Calu3 (cell line): ENCODE data around the gene SLC9A1. TPM values are rescaled to one million over a fixed set of nuclear protein-coding genes. Genes with fewer than 3 reads are reported as not detected.
A peak's percentile ranks its signal among the peaks of the same experiment; 100 is the strongest.
"Not testable (repeated sequence)": the region's sequence is repeated elsewhere in the genome, so short reads cannot be mapped to it uniquely, and the experiment has no call there.

Source experiments
- BruUV-seq: library from RNA; stranded (reverse); fragments of 400-500 nt; replicated peaks from 2 replicates; lab custom pipeline; 2021; lab: Mats Ljungman, UMichigan
- CTCF ChIA-PET: fragments of 300-600 bp; sonication (Branson Sonifier 250); formaldehyde crosslinking; loops from one replicate; lab custom pipeline; 2022; ENCODE audit warnings: antibody characterized with exemption; lab: Charles Lee
- DNase-seq: peaks from one replicate; pipeline ENCODE4 v3.0.0; 2022
- H3K27ac Mint-ChIP-seq: one replicate; pipeline ENCODE4 v1.8.0; 2022; ENCODE audit warnings: mixed read lengths; ENCODE audit not compliant: unreplicated experiment
- H3K27me3 Mint-ChIP-seq: one replicate; pipeline ENCODE4 v1.8.0; 2022; ENCODE audit warnings: mixed read lengths; ENCODE audit not compliant: unreplicated experiment
- H3K36me3 Mint-ChIP-seq: one replicate; pipeline ENCODE4 v1.8.0; 2022; ENCODE audit warnings: mild to moderate bottlenecking, moderate library complexity, mixed read lengths; ENCODE audit not compliant: insufficient read depth, unreplicated experiment
- H3K4me1 Mint-ChIP-seq: one replicate; pipeline ENCODE4 v1.8.0; 2022; ENCODE audit warnings: mild to moderate bottlenecking, low read depth, mixed read lengths; ENCODE audit not compliant: unreplicated experiment
- H3K4me3 Mint-ChIP-seq: one replicate; pipeline ENCODE4 v1.8.0; 2022; ENCODE audit warnings: mild to moderate bottlenecking, low read depth, moderate library complexity, mixed read lengths; ENCODE audit not compliant: unreplicated experiment
- H3K9me3 Mint-ChIP-seq: one replicate; pipeline ENCODE4 v1.8.0; 2022; ENCODE audit warnings: low read depth, mixed read lengths; ENCODE audit not compliant: unreplicated experiment
- intact Hi-C: fragments of 100-400 bp; cut with micrococcal nuclease; formaldehyde crosslinking; loops from one replicate; pipeline ENCODE4 v1.10.0; 2022; ENCODE audit not compliant: unreplicated experiment
- total RNA-seq: library from RNA; stranded (reverse); gene quantifications from 2 replicates; pipeline ENCODE4 v1.2.3, GENCODE V29; 2022
- TF ChIP-seq, protein P1 (sequence below): fragments of 200-600 bp; IDR thresholded peaks from one replicate; pipeline ENCODE4 v1.8.0; 2022; ENCODE audit warnings: antibody characterized with exemption; ENCODE audit not compliant: unreplicated experiment

SLC9A1 gene
- total RNA-seq, 1 experiment from 2014 or later = 17.4 TPM

DNA sequence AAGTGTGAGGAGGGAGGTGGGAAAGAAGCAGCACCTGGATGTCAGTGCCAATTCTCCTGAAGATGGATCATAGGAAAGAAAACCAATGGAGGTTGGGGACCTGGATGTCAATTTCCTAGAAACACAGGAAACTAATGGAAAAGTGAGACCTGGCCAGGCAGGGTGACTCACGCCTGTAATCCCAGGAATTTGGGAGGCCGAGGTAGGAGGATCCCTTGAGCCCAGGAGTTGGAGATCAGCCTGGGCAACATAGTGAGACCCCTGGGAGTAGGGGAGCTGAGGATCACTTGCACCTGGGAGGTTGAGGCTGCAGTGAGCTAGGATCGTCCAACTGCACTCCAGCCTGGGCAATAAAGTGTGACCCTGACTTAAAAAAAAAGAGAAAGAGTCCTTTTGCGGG, 21.4 kb upstream of the SLC9A1 start:
- Mint-ChIP-seq H3K27ac (no peak overlapping the region), H3K27me3 (no peaks in the 10 kb centered on the region), H3K36me3 (peaks cover 5% of the 10 kb centered on the region), H3K4me3 (no peak overlapping the region), H3K4me1 (no peaks in the 10 kb centered on the region), H3K9me3 (no peaks in the 10 kb centered on the region)
- intact Hi-C loops = no loop called here
- CTCF ChIA-PET = no interaction called here
- no TSS peak for BruUV-seq
- TF ChIP-seq, protein P1, sequence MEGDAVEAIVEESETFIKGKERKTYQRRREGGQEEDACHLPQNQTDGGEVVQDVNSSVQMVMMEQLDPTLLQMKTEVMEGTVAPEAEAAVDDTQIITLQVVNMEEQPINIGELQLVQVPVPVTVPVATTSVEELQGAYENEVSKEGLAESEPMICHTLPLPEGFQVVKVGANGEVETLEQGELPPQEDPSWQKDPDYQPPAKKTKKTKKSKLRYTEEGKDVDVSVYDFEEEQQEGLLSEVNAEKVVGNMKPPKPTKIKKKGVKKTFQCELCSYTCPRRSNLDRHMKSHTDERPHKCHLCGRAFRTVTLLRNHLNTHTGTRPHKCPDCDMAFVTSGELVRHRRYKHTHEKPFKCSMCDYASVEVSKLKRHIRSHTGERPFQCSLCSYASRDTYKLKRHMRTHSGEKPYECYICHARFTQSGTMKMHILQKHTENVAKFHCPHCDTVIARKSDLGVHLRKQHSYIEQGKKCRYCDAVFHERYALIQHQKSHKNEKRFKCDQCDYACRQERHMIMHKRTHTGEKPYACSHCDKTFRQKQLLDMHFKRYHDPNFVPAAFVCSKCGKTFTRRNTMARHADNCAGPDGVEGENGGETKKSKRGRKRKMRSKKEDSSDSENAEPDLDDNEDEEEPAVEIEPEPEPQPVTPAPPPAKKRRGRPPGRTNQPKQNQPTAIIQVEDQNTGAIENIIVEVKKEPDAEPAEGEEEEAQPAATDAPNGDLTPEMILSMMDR = no peak
- no peak for DNase-seq

DNA sequence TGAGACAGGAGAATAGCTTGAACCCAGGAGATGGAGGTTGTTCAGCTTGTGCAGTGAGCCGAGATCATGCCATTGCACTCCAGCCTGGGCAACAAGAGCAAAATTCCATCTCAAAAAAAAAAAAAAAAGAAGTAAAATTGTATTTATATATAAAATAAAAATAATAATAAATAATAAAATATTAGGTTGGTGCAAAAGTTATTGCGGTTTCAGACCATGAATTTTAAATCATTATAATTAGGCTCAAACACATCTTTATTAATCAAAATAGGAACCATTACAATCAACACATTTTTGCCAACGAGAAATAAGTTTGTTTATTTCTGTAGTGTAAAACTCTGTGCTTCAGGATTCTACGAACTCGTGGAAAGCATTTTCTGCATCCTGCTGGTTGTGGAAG, 18.1 kb upstream of the SLC9A1 start:
- BruUV-seq, H3K4me1 Mint-ChIP-seq, intact Hi-C loops, CTCF ChIA-PET, H3K27ac Mint-ChIP-seq, DNase-seq, H3K27me3 Mint-ChIP-seq, H3K9me3 Mint-ChIP-seq, H3K4me3 Mint-ChIP-seq, H3K36me3 Mint-ChIP-seq: not testable (repeated sequence)

DNA sequence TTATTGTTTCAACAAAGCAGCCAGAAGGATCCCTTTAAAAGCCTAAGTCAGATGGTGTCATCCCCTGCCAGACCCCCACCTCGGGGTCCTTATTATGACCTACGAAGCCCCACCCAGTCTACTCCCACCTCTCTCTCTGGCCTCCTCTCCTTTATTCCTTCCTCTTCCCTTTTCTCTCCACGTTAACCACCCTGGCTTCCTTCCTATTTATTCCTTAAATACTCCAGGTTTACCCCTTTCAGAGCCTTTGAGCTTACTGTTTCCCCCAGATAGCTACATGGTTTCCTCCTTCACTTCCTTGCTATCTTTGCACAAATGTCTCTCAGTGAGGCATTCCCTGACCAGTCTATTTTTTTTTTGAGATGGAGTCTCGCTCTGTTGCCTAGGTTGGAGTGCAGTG, 12.0 kb upstream of the SLC9A1 start:
- intact Hi-C loops = no loop called here
- no peaks in the 10 kb centered on the region for H3K27me3 Mint-ChIP-seq
- no peak for DNase-seq
- no TSS peak for BruUV-seq
- peaks cover 5% of the 10 kb centered on the region for H3K36me3 Mint-ChIP-seq
- H3K4me3 Mint-ChIP-seq = no peak overlapping the region
- TF ChIP-seq, protein P1 = no peak
- H3K4me1 Mint-ChIP-seq = peaks cover 6% of the 10 kb centered on the region
- CTCF ChIA-PET = no interaction called here
- peaks cover 2% of the 10 kb centered on the region for H3K9me3 Mint-ChIP-seq
- H3K27ac Mint-ChIP-seq = no peak overlapping the region

DNA sequence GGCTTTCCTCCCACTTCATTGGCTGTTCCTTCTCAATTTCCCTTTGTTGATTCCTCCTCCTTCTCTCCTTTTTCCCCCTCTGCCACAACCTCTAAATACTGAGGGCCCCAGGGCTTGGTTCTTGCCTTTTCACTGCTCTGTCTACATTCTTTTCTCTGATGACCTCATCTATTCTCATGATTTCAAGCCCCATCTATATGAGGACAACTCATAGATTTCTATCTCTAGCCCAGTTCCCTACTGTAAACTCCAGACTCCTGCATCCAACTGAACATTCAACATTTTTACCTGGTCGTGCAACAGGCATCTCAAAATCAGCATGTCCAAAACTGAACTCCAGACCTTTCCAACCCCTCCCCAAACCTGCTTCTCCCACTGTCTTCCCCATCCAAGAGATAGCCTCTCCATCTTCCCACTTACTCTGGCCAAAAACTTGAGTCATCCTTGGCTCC, 11.5 kb upstream of the SLC9A1 start:
- Mint-ChIP-seq H3K27ac (no peak overlapping the region), H3K4me3 (no peak overlapping the region), H3K27me3 (no peaks in the 10 kb centered on the region), H3K9me3 (peaks cover 2% of the 10 kb centered on the region), H3K36me3 (peaks cover 5% of the 10 kb centered on the region), H3K4me1 (peaks cover 11% of the 10 kb centered on the region)
- BruUV-seq = no TSS peak
- DNase-seq = no peak
- CTCF ChIA-PET = no interaction called here
- intact Hi-C loops = no loop called here
- TF ChIP-seq, protein P1 = no peak

DNA sequence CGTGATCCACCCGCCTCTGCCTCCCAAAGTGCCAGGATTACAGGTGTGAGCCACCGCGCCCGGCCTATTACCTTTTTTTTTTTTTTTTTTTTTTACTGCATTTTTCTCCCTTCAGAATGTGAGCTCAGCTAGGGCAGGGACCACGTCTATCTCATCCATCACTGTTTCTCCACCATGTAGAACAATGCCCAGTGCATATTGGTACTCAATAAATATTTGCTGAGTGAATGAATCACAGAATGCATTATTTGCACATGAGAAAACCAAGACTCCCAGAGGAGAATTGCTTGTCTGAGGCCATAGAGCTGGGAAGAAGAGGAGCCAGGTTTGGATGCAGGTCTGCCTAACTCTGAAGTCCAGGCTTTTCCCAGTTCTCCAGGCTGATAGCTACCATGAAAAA, 8.2 kb upstream of the SLC9A1 start:
- Mint-ChIP-seq H3K27me3 (no peaks in the 10 kb centered on the region), H3K4me1 (peaks cover 14% of the 10 kb centered on the region), H3K36me3 (peaks cover 5% of the 10 kb centered on the region), H3K4me3 (no peak overlapping the region), H3K27ac (peak overlapping the region; percentile 56), H3K9me3 (peaks cover 2% of the 10 kb centered on the region)
- CTCF ChIA-PET = interaction anchor here (0.6 to 0.9 kb wide), 5 partner anchors 29 to 177 kb away, joined by 3 to 9 read pairs (median 4); no protein-coding TSS in a partner anchor
- intact Hi-C loops = no loop called here
- TF ChIP-seq, protein P1 = no peak
- DNase-seq = no peak
- no TSS peak for BruUV-seq
